HFFc6 (cell line): ENCODE measurements around the gene CHTF18. TPM values are rescaled to one million over a fixed set of nuclear protein-coding genes. Genes with fewer than 3 reads are reported as not detected.

Source experiments
- DNase-seq: peaks from one replicate; pipeline ENCODE4 v3.0.0-alpha.2; 2018
- H3K27ac Mint-ChIP-seq: 2 replicates; pipeline ENCODE4 v1.8.0; 2020; ENCODE audit warnings: mild to moderate bottlenecking, mixed read lengths
- H3K27me3 Mint-ChIP-seq: 2 replicates; pipeline ENCODE4 v1.8.0; 2021; ENCODE audit warnings: mild to moderate bottlenecking, moderate library complexity, mixed read lengths; ENCODE audit not compliant: insufficient read depth
- H3K36me3 Mint-ChIP-seq: 2 replicates; pipeline ENCODE4 v1.8.0; 2021; ENCODE audit warnings: low read depth, mixed read lengths
- H3K4me1 Mint-ChIP-seq: 2 replicates; pipeline ENCODE4 v1.8.0; 2020; ENCODE audit warnings: low read depth, mixed read lengths
- H3K4me3 Mint-ChIP-seq: 2 replicates; pipeline ENCODE4 v1.8.0; 2020; ENCODE audit warnings: mild to moderate bottlenecking, moderate library complexity, mixed read lengths
- H3K9me3 Mint-ChIP-seq: 2 replicates; pipeline ENCODE4 v1.8.0; 2020; ENCODE audit warnings: mild to moderate bottlenecking, mixed read lengths
- CTCF ChIP-seq: fragments of 200-600 bp; sonication (generic); IDR thresholded peaks from 2 replicates; pipeline ENCODE4 v1.5.0; 2021; ENCODE audit warnings: antibody characterized with exemption, mild to moderate bottlenecking
- total RNA-seq, 6 experiments: library from RNA; stranded (reverse); fragmentation: NEBNext Ultra II Directional; extraction: Animal tissue kit (Norgen Biotek cat#: 25700); gene quantifications; 2 replicates in 1 of 6; 3 replicates in 5 of 6; pipeline ENCODE4 v1.2.3, GENCODE V29; 2021

Gene CHTF18
- total RNA-seq, 6 experiments from 2014 or later = 15.2 to 31.7 (median 26.0) TPM

- DNase-seq = no peak
- no peaks in the 10 kb centered on the region; the same call in 1 of the 2 replicates for H3K4me1 Mint-ChIP-seq
- no peaks in the 10 kb centered on the region for H3K9me3 Mint-ChIP-seq
- H3K36me3 Mint-ChIP-seq = no peaks in the 10 kb centered on the region
- TF ChIP-seq CTCF = no peak
- no peak overlapping the region for H3K27ac Mint-ChIP-seq
- no peak overlapping the region for H3K4me3 Mint-ChIP-seq
- peaks cover under 1% of the 10 kb centered on the region; the same call in 1 of the 2 replicates for H3K27me3 Mint-ChIP-seq
Observed at GRCh38 chr16:764848-765487, 23.5 kb upstream of the CHTF18 start.

DNA sequence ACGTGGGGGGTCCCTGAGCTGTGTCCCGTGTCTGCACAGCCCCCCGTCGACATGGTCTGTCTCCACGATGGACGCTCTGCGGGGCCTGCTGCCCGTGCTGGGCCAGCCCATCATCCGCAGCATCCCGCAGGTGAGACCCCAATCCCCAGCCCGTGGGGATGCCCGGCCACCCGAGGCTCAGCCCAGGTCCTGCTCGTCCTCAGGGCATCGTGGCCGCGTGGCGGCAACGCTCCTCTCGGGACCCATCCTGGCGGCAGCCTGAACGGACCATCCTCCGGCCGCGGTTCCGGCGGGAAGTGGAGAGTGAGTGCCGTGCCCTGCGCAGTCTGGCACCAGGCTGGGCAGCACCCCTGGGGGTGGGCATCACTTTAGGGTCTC, 22.9 kb upstream of the CHTF18 start:
- Mint-ChIP-seq H3K4me1 (no peaks in the 10 kb centered on the region), H3K4me3 (no peak overlapping the region), H3K27ac (no peak overlapping the region), H3K36me3 (no peaks in the 10 kb centered on the region), H3K27me3 (no peaks in the 10 kb centered on the region), H3K9me3 (no peaks in the 10 kb centered on the region)
- no peak for TF ChIP-seq CTCF
- no peak for DNase-seq

- Mint-ChIP-seq H3K4me1 (no peaks in the 10 kb centered on the region), H3K4me3 (no peak overlapping the region), H3K36me3 (no peaks in the 10 kb centered on the region), H3K9me3 (no peaks in the 10 kb centered on the region), H3K27ac (no peak overlapping the region), H3K27me3 (no peaks in the 10 kb centered on the region)
- no peak for TF ChIP-seq CTCF
- DNase-seq = no peak
Observed at GRCh38 chr16:766008-766819, 22.2 kb upstream of the CHTF18 start.

GRCh38 chr16:766820-767640, 21.4 kb upstream of the CHTF18 start:
- Mint-ChIP-seq H3K27me3 (no peaks in the 10 kb centered on the region), H3K4me1 (no peaks in the 10 kb centered on the region), H3K27ac (no peak overlapping the region), H3K9me3 (no peaks in the 10 kb centered on the region), H3K4me3 (no peak overlapping the region), H3K36me3 (no peaks in the 10 kb centered on the region)
- DNase-seq = no peak
- no peak for TF ChIP-seq CTCF

- no peaks in the 10 kb centered on the region for H3K4me1 Mint-ChIP-seq
- no peaks in the 10 kb centered on the region for H3K27me3 Mint-ChIP-seq
- no peak for TF ChIP-seq CTCF
- H3K4me3 Mint-ChIP-seq = no peak overlapping the region
- DNase-seq = no peak
- no peaks in the 10 kb centered on the region for H3K9me3 Mint-ChIP-seq
- H3K36me3 Mint-ChIP-seq = no peaks in the 10 kb centered on the region
- H3K27ac Mint-ChIP-seq = no peak overlapping the region
Observed at GRCh38 chr16:767743-768235, 20.6 kb upstream of the CHTF18 start.
